GM18520 (cell line): Measurements from ENCODE around the gene OR51B5.
"Not testable (repeated sequence)": the region's sequence is repeated elsewhere in the genome, so short reads cannot be mapped to it uniquely, and the experiment has no call there.

Experiments
- ATAC-seq: cut with Tn5 transposase; IDR thresholded peaks from one replicate; pipeline ENCODE4 v1.9.1; 2021; ENCODE audit not compliant: unreplicated experiment

Gene OR51B5, protein sequence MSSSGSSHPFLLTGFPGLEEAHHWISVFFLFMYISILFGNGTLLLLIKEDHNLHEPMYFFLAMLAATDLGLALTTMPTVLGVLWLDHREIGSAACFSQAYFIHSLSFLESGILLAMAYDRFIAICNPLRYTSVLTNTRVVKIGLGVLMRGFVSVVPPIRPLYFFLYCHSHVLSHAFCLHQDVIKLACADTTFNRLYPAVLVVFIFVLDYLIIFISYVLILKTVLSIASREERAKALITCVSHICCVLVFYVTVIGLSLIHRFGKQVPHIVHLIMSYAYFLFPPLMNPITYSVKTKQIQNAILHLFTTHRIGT

DNA sequence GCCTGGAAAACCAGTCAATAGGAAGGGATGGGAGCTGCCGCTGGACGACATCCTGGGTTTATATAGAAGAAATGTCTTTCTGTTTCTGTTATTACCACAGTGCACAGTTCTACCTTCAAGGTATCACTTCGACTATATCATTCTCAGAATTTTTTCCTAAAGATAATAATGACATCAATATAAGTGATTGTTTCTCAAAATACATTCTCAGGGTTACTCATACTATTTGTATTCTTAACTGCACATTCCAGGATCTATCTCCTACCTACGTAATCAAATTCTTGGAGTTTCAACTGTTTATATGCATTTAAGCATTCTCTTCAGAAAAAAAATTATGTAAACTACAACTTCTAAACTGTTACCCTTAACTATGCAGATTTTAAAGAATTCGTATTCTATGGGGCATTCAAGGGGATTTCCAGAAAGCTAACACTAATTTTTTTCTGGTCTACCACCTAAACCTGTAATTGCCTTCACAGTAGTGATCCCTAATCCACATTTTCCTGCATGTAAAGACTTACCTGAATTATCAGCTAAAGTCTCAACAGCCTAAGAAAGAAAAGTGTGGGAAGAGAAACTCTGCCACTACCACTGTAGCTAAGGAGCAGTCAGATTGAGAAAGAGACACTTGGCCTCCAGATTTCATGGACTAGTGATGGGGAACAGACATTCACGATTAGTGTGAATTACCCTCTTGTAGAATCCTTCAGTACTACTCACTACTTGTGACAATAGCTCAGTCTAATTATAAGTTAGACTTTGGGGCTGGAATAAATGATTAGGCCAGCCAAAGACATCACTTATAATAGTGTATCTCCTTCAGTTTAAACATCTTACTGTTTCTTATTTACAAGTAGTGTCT lies at the start of gene OR51B5:
Gene OR51B5, minus strand, starts transcription at position 51 of the 862 bp plus-strand sequence. Its CDS starts 0 bp downstream, at position 51.
- ATAC-seq = no peak

DNA sequence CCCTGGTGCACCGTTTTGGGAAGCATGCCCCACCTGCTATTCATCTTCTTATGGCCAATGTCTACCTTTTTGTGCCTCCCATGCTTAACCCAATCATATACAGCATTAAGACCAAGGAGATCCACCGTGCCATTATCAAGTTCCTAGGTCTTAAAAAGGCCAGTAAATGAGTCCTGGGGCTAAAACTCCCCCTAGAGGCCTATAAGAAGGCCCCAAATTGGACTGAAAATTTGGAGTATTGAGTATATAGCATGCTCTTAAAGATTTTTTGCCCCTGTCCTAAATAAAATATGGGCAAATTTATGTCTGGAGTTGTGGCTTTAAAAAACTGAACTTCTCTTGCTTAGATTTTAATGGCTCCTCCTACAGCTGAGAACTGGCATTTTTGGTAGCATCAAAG lies 46.9 kb upstream of the OR51B5 start:
- no peak for ATAC-seq

DNA sequence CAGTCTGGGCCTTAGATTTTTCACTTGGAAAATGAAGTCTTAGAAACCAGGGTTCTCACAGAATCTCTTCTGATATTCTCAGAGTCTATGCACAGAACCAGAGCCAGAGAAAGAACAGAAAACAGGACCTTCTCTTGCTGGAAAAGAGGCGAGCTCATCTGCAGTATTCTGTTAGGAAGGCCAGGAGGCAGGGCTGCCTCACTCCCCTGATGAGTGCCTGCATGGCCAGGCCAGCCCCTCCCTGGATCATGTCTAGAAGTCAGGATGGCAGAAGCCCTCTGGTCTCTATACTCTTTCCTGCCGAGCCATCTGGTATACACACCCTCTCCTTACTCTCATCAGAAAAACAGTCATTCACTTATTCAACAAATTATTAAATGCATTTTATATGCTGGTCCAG lies 41.0 kb upstream of the OR51B5 start:
- ATAC-seq = no peak

DNA sequence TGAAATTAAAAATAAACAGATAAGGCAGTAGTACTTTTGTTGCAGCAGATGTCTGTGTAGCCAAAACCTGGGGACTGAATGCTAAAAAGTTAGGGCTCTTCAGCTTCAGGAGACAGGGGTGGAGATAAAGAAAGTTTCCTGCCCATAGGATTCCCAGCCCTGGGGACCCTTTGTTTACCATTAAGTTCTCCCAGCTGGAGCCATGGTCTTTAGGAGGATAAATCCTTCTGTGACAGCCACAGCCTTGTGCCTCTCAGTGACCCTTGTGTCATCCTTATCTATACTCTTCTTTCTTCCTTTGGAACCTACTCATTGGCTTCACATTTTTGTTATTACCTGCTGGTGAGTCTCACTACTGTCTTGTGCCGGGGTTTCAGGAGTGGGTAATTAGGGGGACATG lies 40.3 kb upstream of the OR51B5 start, which contains the start of gene OR51M1:
Gene OR51M1, plus strand, starts transcription at position 237 of the 400 bp plus-strand sequence. CDS start 5,587 bp downstream, outside the sequence.
- ATAC-seq = no peak

DNA sequence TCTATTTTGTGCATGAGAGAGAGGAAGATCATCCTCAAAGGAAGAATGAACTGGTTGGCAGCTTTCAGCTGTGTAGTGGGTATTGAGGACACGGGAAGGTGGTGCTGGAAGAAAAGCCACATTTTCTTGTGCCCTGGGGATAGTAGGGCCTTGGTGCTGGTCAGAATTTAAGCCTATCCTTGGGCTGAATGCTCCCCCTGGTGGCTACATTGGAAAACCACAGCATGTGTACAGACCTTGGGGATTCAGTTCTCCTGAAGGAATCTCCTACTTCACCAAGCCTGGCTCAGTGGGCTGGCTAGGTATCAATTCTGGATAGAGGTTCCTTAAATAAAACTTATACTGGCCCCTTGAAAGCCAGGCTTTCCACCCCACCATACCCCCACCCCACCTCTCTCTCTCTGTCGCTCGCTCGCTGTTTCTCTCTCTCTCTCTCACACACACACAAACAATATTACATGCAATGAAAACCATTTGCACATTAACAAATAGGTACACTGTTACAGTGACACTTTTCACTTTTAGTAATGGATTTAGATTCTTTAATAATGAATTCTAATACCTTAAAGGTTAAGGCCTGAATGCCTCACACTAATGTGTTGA lies 37.5 kb upstream of the OR51B5 start:
- no peak for ATAC-seq

DNA sequence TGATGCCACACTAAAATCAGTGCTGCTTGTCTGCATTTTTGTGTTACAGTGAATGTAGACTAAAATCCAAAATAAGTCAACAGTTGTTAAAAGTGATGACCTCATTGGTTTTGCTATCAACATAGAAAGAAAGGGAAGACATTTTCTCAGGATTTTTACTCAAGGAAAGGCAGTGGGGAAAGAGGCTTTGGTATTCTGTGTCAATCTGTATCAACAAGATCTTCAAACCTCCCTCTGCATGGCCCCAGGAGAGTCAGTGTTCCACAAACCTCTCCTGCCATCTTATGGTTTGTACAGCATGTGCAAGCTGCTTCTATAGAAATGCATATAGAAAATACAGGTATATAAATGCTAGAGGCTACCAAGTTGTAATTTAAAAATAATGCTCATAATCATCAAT lies 26.5 kb upstream of the OR51B5 start:
- no peak for ATAC-seq

DNA sequence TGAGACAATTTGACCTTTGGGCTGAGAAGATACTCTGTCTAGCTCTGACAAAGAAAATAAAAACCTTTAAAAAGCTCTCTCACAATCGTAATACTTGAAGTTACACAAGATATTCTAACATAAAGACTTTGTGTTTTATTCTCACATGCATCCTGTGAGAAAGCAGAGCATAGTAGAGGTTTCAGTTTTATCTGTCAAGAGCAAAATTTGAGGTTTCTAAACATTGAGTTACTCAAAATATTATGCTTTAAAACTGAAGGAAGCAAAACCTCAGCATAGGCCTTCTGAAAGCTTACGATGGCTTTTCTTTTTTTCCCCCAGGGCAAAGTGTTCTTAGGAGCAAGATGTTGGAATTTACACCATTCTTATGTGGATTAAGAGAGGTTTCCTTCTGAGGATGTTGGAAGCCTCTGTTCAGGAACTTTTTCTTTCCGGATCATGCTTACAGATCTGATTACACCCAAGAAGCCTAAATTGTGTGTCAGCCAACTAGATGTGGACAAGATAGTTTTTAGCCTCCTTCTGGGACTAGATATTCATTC lies 25.2 kb upstream of the OR51B5 start:
- no peak for ATAC-seq

DNA sequence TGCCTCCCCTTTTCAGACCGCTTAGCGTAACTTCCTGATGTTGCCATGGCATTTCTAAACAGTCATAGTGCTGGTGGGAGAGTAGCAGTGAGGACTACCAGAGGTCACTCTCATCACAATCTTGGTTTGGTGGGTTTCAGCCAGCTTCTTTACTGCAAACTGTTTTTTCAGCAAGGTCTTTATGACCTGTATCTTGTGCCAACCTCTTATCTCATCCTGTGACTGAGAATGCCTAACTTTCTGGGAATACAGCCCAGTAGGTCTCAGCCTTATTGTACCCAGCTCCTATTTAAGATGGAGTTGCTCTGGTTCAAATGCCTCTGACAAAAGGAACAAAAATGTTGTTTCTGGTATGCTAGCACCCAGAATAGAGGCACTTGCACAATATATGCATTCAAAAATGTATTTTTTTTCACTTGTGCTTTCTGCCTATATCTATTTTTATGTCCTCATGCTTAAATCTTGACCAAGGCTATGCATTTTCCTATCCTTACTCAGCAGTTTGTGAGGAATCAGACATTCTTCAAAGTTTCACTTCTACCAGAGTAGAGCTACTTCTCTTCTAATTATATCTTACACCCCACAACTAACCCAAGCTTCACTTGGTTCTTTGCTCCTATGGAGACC lies 24.2 kb upstream of the OR51B5 start:
- no peak for ATAC-seq

DNA sequence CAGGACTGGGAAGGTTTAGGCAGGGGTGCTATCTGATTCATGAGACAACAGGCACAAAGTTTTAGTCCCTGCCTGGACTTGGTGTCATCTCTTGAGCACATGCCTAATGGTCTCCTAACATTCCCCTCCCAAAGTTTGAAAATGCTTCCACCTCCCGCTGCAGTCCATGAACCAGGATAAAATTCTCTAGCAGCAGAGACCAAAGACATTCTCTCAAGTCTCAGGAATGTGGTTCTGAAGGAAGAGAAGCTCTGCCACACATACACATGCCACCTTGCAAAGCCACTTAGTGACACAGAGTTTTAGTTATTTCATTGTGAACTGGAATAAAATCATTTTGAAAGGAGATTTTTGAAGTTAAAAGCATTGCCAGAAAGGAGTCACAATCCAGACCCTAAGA lies 23.5 kb upstream of the OR51B5 start:
- no peak for ATAC-seq

DNA sequence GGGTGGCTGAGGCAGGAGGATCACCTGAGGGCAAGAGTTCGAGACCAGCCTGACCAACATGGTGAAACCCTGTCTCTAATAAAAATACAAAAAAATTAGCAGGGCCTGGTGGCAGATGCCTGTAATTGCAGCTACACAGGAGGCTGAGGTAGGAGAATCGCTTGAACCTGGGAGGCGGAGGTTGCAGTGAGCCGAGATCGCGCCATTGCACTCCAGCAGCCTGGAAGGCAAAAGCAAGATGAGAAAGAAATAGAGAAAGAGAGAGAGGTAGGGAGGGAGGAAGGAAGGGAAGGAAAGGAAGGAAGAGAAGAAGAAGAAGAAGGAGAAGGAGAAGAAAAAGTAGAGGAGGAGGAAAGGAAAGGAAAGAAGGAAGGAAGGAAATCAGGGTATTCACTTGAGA lies 23.0 kb upstream of the OR51B5 start:
- ATAC-seq = not testable (repeated sequence)

DNA sequence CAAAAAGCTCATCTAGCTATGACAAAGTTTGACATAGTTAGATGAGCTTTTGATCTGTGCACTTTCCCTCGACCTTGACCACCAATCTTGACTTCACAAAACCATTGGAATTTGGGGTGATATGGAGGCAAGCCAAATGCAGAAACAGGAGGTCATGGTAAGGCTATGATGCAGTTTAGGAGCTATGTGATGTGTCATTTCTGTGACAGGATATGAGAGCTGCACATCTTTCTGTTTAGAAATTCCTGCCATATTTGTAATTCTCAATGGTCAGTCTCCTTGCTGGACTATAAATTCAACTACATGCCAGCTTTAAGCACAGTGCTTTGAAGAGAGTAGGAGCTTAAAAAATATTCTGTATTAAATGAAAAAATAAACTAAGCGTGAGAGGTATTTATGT lies 20.9 kb upstream of the OR51B5 start:
- no peak for ATAC-seq

DNA sequence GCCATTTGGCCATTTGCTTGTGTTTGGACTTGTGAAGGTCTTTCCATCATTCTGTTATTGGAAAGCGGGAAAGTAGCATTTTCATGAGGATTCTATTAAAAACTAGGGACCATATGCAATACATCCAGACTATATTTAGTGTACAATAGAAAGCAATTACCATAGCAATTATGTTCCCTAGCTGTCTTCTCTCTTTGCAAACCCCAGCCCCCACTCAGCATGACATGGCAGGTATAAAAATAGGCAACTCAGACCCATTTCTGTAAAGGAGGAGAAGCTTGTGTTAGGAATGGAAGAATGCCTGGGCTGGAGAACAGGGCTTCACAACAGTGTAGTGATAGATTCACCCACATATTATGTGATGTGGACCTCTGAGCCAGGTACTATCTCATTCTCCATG lies 20.4 kb upstream of the OR51B5 start:
- no peak for ATAC-seq

DNA sequence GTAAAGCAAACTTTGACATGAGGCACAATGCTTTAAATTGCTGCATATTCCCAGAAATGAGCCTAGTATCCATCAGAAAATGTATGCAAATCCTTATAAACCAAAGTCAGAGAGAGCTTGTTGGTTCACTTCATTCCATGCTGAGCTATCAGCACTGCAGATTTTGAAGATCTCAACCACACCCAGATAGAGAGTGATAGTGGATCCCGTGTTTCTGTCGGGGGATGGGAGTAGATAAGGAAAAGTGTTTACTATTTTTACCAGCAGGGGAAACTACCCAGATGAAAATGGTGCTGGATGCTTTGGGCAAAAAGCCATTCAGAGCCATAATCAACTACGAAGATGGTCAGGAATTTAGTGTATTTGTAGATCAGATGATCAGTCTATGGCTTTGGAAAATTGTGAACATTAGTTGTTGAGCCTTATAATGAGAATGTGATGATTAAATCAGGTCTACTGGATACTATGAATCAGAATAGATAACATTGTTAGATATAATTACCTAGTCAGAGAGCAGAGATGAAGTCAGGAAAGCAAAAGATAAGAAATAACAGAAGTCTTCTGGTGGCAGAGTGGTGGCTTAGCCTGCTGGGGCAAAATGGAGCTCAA lies 18.8 kb upstream of the OR51B5 start:
- ATAC-seq = no peak

DNA sequence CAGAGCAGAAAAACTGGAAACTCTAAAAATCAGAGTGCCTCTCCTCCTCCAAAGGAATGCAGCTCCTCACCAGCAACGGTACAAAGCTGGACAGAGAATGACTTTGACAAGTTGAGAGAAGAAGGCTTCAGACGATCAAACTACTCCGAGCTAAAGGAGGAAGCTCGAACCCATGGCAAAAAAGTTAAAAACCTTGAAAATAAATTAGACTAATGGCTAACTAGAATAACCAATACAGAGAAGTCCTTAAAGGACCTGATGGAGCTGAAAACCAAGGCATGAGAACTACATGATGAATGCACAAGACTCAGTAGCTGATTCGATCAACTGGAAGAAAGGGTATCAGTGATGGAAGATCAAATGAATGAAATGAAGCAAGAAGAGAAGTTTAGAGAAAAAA lies 12.7 kb upstream of the OR51B5 start:
- not testable (repeated sequence) for ATAC-seq

DNA sequence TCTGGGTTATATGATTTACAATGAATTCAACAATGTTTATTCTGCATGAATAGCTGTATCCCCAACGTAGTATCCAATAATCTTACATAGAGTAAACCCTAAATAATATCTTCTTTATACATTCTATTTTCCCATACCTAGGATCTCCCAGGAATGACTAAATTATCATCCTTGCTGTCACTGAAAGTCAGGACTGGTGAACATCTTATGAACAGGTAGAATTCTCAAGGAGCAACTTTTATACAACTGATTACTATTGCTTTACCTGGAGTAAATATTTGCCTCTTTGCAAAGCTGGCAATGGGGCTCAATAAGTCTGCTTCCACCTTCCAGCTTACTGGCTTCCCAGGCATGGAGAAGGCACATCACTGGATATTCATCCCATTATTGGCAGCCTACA lies 7.9 kb upstream of the OR51B5 start, which contains the start of gene OR51B6:
Gene OR51B6, plus strand, starts transcription at position 301 of the 400 bp plus-strand sequence. Its CDS starts 0 bp downstream, at position 301.
- no peak for ATAC-seq

DNA sequence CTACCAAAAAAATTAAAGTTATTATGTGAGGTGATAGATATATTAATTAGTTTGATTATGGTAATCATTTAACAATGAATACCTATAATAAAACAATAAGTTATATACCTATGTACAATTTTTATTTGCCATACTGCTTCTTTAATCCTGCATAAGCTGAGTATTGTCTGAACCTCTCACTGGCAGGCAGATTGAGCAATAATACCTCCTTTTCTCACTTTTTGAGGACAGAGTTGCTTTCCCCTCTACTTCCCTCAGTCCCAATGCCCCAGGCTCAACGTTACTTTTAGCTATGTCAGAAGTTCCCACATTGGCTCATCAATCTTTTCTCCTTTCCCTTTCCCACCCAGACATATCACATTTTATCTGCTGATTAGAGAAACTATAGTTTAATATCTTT lies 6.2 kb upstream of the OR51B5 start:
- no peak for ATAC-seq

DNA sequence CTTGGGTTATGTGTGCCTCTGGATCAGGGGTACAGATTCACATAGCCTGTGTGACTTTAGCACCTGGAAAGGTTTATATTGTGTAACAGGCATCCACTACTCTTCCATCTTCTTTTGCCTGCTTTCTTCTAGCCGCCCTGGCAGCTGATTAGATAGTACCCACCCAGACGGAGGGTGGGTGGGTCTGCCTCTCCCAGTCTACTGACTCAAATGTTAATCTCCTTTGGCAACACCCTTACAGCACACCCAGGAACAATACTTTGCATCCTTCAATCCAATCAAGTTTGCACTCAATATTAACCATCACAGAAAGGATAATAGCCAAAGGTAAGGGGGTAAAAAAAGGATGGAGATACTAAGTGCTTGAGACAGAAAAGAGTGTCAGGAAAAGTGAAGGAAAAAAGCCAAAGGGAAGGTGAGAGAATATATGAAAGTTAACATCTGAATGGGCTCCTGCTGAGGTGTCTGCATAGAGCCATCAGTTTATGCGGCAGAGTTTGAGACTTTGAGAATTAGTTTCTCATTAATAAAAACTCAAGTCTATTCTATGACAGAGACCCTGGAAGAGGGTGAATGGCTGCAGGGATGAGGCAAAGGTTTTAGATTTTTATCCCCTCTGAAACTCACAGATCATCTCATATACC lies 5.3 kb upstream of the OR51B5 start:
- ATAC-seq = no peak

DNA sequence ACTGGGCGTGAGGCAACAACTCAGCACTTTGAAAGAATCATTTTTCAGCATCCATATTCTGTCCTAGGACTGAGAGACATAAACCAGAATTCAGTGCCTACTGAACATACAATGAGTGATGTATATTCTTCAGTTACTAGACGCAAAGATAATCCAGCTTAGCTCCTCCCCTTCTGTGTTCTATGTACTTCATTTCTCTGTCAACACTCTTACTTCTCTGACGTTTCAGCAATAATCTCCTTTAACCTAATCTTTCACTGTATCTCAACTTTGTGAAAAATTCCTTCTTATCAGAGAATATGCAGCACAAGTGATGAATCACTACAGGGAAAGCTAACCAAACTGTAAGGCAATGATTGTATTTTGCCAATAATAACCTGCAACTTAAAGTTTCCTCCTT lies 2.5 kb upstream of the OR51B5 start:
- ATAC-seq = no peak

DNA sequence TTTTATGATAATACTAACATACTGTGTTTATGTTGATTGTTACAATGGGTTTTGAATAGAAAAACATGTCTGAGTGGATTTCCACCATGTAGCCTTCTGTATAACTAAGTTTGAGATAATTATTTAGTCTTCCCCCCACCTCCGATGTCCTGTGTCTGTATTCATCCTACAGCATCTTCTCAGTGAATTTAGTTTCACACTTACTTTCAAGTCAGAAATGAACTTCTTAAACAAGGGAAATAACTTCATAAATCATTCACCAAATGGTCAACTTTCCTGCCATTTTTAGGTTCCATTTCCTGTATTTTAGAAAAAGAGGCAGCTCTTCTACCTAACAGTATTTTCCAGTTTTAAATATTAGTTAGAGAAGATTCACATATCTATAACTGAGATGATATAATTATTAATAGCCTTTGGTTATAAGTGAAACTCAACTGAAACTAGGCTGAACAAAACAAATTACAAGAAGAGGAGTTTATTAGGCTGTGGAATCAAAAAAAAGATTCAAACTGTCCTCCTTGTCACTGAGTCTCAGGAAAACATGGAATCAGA lies 3.5 kb downstream of the OR51B5 start:
- peak; percentile 47 for ATAC-seq

DNA sequence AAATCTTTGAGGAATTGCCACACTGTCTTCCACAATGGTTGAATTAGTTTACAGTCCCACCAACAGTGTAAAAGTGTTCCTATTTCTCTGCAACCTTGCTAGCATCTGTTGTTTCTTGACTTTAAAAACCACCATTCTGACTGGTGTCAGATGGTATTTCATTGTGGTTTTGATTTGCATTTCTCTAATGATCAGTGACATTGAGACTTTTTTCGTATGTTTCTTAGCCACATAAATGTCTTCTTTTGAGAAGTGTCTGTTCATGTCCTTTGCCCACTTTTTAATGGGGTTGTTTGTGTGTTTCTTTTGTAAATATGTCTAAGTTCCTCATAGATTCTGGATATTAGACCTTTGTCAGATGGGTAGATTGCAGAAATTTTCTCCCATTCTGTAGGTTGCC lies 6.1 kb downstream of the OR51B5 start:
- not testable (repeated sequence) for ATAC-seq
